GM12878 (cell line): ENCODE measurements around the gene NUAK2. TPM values are rescaled to one million over a fixed set of nuclear protein-coding genes. Genes with fewer than 3 reads are reported as not detected.
A peak's percentile ranks its signal among the peaks of the same experiment; 100 is the strongest.

Experiments
- ATF7 ChIP-seq: fragments of 450-650 bp; IDR thresholded peaks from 2 replicates; pipeline ENCODE4 v1.6.1; 2016; ENCODE audit warnings: low read depth, mild to moderate bottlenecking
- BACH1 ChIP-seq: fragments of 450-650 bp; IDR thresholded peaks from 2 replicates; pipeline ENCODE4 v1.6.1; 2017; ENCODE audit warnings: mild to moderate bottlenecking, borderline replicate concordance
- BCL3 ChIP-seq: IDR thresholded peaks from 2 replicates; pipeline ENCODE4 v1.6.1; 2011; ENCODE audit warnings: borderline replicate concordance, low read depth, mild to moderate bottlenecking, moderate library complexity, low read length; ENCODE audit not compliant: insufficient read depth, poor library complexity, severe bottlenecking
- BMI1 ChIP-seq: fragments of 450-650 bp; IDR thresholded peaks from 2 replicates; pipeline ENCODE4 v1.6.1; 2016; ENCODE audit warnings: mild to moderate bottlenecking, moderate library complexity, borderline replicate concordance
- CEBPZ ChIP-seq: fragments of 150-350 bp; IDR thresholded peaks from 2 replicates; pipeline ENCODE4 v1.6.1; 2016; ENCODE audit warnings: low read depth, low read length
- CHD4 ChIP-seq: fragments of 200-600 bp; sonication (generic); IDR thresholded peaks from 2 replicates; pipeline ENCODE4 v1.6.1; 2016; ENCODE audit warnings: mild to moderate bottlenecking
- CREM ChIP-seq: IDR thresholded peaks from 2 replicates; pipeline ENCODE4 v1.6.1; 2014; ENCODE audit warnings: antibody characterized with exemption, low read depth
- DPF2 ChIP-seq: fragments of 450-650 bp; IDR thresholded peaks from 2 replicates; pipeline ENCODE4 v1.6.1; 2017; ENCODE audit warnings: mild to moderate bottlenecking
- EED ChIP-seq: sonication (generic); IDR thresholded peaks from 2 replicates; pipeline ENCODE4 v1.6.1; 2016; ENCODE audit warnings: antibody characterized with exemption, low read depth
- ELK1 ChIP-seq: IDR thresholded peaks from 2 replicates; pipeline ENCODE4 v1.6.1; 2012; ENCODE audit warnings: low read depth, low read length, improper control_type of control experiment
- IRF4 ChIP-seq: IDR thresholded peaks from 2 replicates; pipeline ENCODE4 v1.6.1; 2011; ENCODE audit warnings: low read depth, low read length
- JUND ChIP-seq: IDR thresholded peaks from 2 replicates; pipeline ENCODE4 v1.6.1; 2012; ENCODE audit warnings: low read depth, mild to moderate bottlenecking, low read length, improper control_type of control experiment, moderate library complexity
- MLLT1 ChIP-seq: fragments of 450-650 bp; IDR thresholded peaks from 2 replicates; pipeline ENCODE4 v1.6.1; 2016; ENCODE audit warnings: mild to moderate bottlenecking
- NFYA ChIP-seq: IDR thresholded peaks from 2 replicates; pipeline ENCODE4 v1.6.1; 2011; ENCODE audit warnings: low read depth, mild to moderate bottlenecking, low read length, improper control_type of control experiment, borderline replicate concordance
- NR2F1 ChIP-seq: fragments of 450-650 bp; conservative IDR thresholded peaks from 2 replicates; pipeline ENCODE4 v1.6.1; 2017; ENCODE audit warnings: mild to moderate bottlenecking
- RAD21 ChIP-seq: IDR thresholded peaks from 2 replicates; pipeline ENCODE4 v1.6.1; 2011; ENCODE audit warnings: mild to moderate bottlenecking, low read depth, low read length, moderate library complexity; ENCODE audit not compliant: insufficient read depth
- RELB ChIP-seq: fragments of 450-650 bp; IDR thresholded peaks from 2 replicates; pipeline ENCODE4 v1.6.1; 2017; ENCODE audit warnings: low read depth, mild to moderate bottlenecking, moderate library complexity
- SMARCA5 ChIP-seq: fragments of 450-650 bp; IDR thresholded peaks from 2 replicates; pipeline ENCODE4 v1.6.1; 2017; ENCODE audit warnings: mild to moderate bottlenecking
- SREBF1 ChIP-seq: IDR thresholded peaks from 2 replicates; pipeline ENCODE4 v1.6.1; 2012; ENCODE audit warnings: mild to moderate bottlenecking, low read length
- SRF ChIP-seq, 2 experiments: IDR thresholded peaks; 2 replicates each; pipeline ENCODE4 v1.6.1; 2011; ENCODE audit warnings: low read depth in 2 of 2, low read length in 2 of 2, mild to moderate bottlenecking in 1 of 2, moderate library complexity in 1 of 2
- SUPT20H ChIP-seq: IDR thresholded peaks from 2 replicates; pipeline ENCODE4 v1.6.1; 2011; ENCODE audit warnings: low read depth, mild to moderate bottlenecking, low read length, moderate library complexity, borderline replicate concordance; ENCODE audit not compliant: control insufficient read depth
- TARDBP ChIP-seq: IDR thresholded peaks from 2 replicates; pipeline ENCODE4 v1.6.1; 2016; ENCODE audit warnings: borderline replicate concordance
- ZNF274 ChIP-seq: IDR thresholded peaks from one replicate; pipeline ENCODE4 v1.8.0; 2011; ENCODE audit not compliant: insufficient read length, insufficient read depth
- ZNF384 ChIP-seq: IDR thresholded peaks from 2 replicates; pipeline ENCODE4 v1.6.1; 2012; ENCODE audit warnings: low read depth, mild to moderate bottlenecking, low read length, improper control_type of control experiment, borderline replicate concordance
- polyA plus RNA-seq, 11 experiments: library from polyadenylated mRNA; depleted of rRNA in 4 of 11; unstranded in 6 of 11; stranded (reverse) in 5 of 11; fragments of >200 nt; fragmentation: Nextera tagmentation in 4 of 11; fragmentation: Illumina TruSeq in 1 of 11; extraction: Ambion mirVana in 4 of 11; extraction: Trizol in 1 of 11; gene quantifications; 1 replicate in 1 of 11; 2 replicates in 10 of 11; pipeline versions ENCODE4 v1.2.1 to v1.2.3, GENCODE V29; 2011 to 2016; ENCODE audit warnings: inconsistent platforms in 2 of 11, missing spikeins in 2 of 11, low read depth in 1 of 11
- total RNA-seq, 4 experiments: library from RNA; depleted of rRNA in 3 of 4; stranded (reverse); fragments of >200 nt in 3 of 4; fragmentation: Illumina TruSeq in 1 of 4; extraction: Trizol in 1 of 4; gene quantifications; 2 replicates each; pipeline versions ENCODE4 v1.2.1 to v1.2.3, GENCODE V29; 2013 to 2021

The NUAK2 gene
- total and polyA plus RNA-seq, 10 of the 15 experiments (the other 5 are each of a cell fraction or from before 2014, with no cell fraction given): 0.27 to 3.0 (median 1.2) TPM

GRCh38 chr1:205339717-205340116 lies 18.2 kb upstream of the NUAK2 start (continued):
- TF ChIP-seq BMI1 (0 out of 2 replicates have a peak, but pooled peaks have one; percentile 16), JUND (peak; percentile 92), ZNF274 (no peak), SREBF1 (no peak), RAD21 (no peak), NR2F1 (no peak), DPF2 (peak; percentile 52), SMARCA5 (no peak), BCL3 (no peak), TARDBP (no peak), IRF4 (peak; percentile 95), SRF (IDR thresholded peaks at IDR 0.05; ENCODE audit: low read depth in 2 of 2, low read length in 2 of 2) (peak in 1 of 2 experiments; percentile 81; a peak in 2 of 4 replicates), ELK1 (no peak), BACH1 (no peak), MLLT1 (0 out of 2 replicates have a peak, but pooled peaks have one; percentile 21), EED (no peak), SUPT20H (no peak), ATF7 (no peak), CHD4 (no peak), CEBPZ (no peak), NFYA (no peak), RELB (no peak), CREM (no peak), ZNF384 (peak; percentile 56; the same call in 1 of the 2 replicates)
